Memory B cell (primary cell): ENCODE results near the gene CLECL1.
"Not testable (repeated sequence)": the region's sequence is repeated elsewhere in the genome, so short reads cannot be mapped to it uniquely, and the experiment has no call there.

Source experiments
- ATAC-seq: fragments of 150-1000 bp; cut with Tn5 transposase; 2 replicates; pipeline ENCODE4 v1.10.0; 2021; ENCODE audit warnings: low read depth, mild to moderate bottlenecking, moderate library complexity
- DNase-seq, 2 donors: peaks; one replicate each; pipeline ENCODE4 v3.0.0; 2022; ENCODE audit warnings: low spot score in 2 of 2
- H3K27ac Mint-ChIP-seq: one replicate; pipeline ENCODE4 v1.8.0; 2022; ENCODE audit warnings: mild to moderate bottlenecking, moderate library complexity, mixed read lengths
- H3K27me3 Mint-ChIP-seq: one replicate; pipeline ENCODE4 v1.8.0; 2022; ENCODE audit warnings: mixed read lengths
- H3K36me3 Mint-ChIP-seq: one replicate; pipeline ENCODE4 v1.8.0; 2022; ENCODE audit warnings: mild to moderate bottlenecking, mixed read lengths
- H3K4me1 Mint-ChIP-seq: one replicate; pipeline ENCODE4 v1.8.0; 2022; ENCODE audit warnings: mixed read lengths
- H3K4me3 Mint-ChIP-seq: one replicate; pipeline ENCODE4 v1.8.0; 2022; ENCODE audit warnings: mild to moderate bottlenecking, moderate library complexity, mixed read lengths
- H3K9me3 Mint-ChIP-seq: one replicate; pipeline ENCODE4 v1.8.0; 2022; ENCODE audit warnings: mixed read lengths

Gene CLECL1

DNA sequence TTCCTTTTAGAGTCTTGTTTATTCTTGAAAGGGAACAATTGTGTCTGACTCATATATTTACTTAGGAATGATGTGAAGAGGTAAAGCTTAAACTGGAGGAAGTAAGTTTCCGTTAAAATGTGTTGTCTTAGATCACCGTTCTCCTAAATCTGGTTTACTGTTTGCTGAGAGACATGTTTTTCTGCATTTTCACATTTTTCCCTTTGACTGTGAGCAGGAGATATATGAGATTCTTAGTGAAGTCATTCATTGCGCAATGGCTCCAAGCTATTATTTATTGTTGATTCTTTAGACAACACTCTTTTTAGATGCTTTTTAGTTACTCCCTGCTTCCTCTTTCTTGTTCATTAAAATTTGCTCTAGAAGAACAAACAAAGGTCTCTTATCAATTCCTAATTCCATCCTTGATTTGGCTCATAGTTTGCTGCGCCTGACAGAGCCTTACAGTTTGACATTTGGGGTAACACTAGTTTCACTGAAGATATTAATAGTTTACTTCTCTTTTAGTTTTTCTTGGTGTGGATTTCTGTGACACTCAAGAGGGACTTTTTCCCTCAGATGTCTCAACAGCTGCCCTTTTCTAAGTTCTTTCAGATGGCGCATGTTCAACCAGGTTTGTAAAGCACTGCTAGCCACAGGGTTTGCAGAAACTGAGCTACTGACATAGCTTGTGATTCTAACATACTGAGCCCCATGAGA lies 11.4 kb downstream of the CLECL1 start:
- Mint-ChIP-seq H3K4me1 (peaks cover 55% of the 10 kb centered on the region), H3K27ac (peak overlapping the region; percentile 92), H3K4me3 (peak overlapping the region; percentile 70), H3K36me3 (peaks cover 27% of the 10 kb centered on the region), H3K9me3 (no peaks in the 10 kb centered on the region), H3K27me3 (no peaks in the 10 kb centered on the region)
- DNase-seq (peak in 1 of 2 donors; percentile 70), ATAC-seq (peak; percentile 89)

DNA sequence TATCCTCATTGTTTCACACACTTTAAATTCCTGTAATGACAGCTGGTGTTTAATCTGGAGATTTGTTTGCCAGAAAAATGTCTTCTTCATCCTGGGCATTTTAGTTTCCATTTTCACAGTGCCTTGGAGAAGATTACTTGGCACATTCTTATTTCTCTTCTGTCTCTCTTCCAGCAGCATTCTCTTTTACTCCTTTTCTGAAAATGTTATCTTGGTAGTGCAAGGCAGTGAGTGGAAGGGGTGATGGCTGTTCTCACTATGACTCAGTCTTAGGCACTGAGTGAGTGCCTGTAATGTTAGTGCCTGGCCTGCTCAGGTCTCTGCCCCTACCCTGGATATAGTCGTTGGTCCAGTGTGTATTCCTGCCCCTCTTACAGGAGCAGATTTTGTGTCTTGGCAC lies 13.1 kb downstream of the CLECL1 start:
- Mint-ChIP-seq H3K9me3 (peaks cover 8% of the 10 kb centered on the region), H3K36me3 (peaks cover 38% of the 10 kb centered on the region), H3K4me1 (peaks cover 64% of the 10 kb centered on the region), H3K27ac (peak overlapping the region; percentile 92), H3K4me3 (peak overlapping the region; percentile 48), H3K27me3 (no peaks in the 10 kb centered on the region)
- ATAC-seq (no peak), DNase-seq (no peak)

DNA sequence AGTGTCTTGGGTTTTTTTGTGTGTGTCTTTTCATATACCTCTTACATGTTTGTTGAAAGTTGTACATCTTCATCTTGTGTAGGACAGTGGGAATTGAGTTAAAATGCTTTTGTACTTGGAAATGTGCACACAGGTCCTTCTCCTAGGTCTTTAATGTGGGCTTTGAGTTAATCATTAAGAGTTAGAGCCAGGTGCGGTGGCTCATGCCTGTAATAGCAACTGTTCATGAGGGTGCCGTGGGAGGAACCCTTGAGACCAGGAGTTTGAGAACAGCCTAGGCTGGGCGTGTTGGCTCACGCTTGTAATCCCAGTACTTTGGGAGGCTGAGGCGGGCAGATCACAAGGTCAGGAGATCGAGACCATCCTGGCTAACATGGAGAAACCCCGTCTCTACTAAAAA lies 13.9 kb downstream of the CLECL1 start:
- H3K4me3 Mint-ChIP-seq, result peak overlapping the region; percentile 67
- ATAC-seq (no peak), DNase-seq (no peak)
- peaks cover 35% of the 10 kb centered on the region for H3K36me3 Mint-ChIP-seq
- peaks cover 8% of the 10 kb centered on the region for H3K9me3 Mint-ChIP-seq
- no peaks in the 10 kb centered on the region for H3K27me3 Mint-ChIP-seq
- peak overlapping the region; percentile 92 for H3K27ac Mint-ChIP-seq
- H3K4me1 Mint-ChIP-seq, result peaks cover 66% of the 10 kb centered on the region

DNA sequence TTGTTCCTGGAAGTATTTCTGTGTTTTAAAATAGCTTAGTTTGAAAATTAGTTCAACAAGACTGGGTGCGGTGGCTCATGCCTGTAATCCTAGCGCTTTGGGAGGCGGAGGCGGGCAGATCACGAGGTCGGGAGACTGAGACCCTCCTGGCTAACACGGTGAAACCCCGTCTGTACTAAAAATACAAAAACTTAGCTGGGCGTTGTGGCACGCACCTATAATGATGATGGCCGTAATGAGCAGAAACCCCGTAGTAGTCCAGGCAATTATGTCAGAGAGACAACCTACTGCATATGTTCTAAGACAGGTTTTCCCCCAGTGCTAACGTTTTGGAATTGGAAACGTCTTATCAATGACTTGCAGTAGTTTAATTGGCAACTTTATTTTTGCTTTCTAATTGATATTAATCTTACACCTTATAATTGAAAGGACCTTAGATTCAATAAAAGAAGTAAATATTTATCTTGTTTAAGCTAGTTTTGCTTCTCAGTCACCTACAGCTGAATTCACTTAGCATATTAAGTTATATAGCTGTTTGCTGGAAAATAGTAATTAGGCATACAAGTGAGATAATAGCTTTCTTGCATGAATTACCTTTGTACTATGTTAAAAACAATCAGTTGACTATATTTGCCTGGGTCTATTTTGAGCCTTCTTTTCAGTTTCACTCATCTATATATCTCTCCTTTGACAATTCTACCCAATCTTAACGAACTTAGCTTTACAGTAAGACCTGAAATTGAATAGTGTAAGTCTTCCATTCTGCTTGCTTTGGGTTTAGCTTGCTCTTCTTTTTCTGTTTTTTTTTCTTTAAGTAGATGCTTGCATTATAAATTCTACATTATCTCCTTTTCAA lies 15.6 kb downstream of the CLECL1 start:
- Mint-ChIP-seq H3K4me3 (peak overlapping the region; percentile 74), H3K4me1 (peaks cover 67% of the 10 kb centered on the region), H3K27me3 (no peaks in the 10 kb centered on the region), H3K27ac (peak overlapping the region; percentile 92), H3K36me3 (peaks cover 32% of the 10 kb centered on the region), H3K9me3 (peaks cover 8% of the 10 kb centered on the region)
- ATAC-seq, result peak; percentile 25
- DNase-seq, result no peak

DNA sequence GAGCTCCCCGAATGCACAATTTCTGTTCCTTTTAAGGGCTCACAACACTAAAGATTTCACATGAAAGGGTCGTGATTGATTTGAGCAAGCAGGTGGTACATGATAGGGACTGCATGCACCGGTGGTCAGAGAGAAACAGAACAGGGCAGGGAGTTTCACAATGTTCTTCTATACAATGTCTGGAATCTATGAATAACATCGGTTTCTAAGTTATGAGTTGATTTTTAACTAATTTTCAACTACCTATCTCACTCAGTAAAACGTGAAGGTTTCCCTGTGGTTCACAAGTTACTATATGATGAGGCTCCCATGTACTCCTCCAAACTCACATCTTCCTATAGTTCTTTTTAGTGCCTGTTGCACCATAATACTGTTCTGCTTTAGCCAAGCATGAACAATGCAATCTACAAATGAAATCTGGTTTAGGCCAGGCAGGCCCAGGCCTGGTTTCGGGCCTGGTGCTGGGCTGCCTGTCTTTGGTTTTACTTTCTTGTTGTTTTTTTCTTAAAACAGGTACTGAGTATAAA lies 19.8 kb downstream of the CLECL1 start:
- peak; percentile 74 for ATAC-seq
- Mint-ChIP-seq H3K4me3 (peak overlapping the region; percentile 22), H3K4me1 (peaks cover 71% of the 10 kb centered on the region), H3K36me3 (peaks cover 12% of the 10 kb centered on the region), H3K27ac (peak overlapping the region; percentile 92)
- not testable (repeated sequence) for H3K27me3 Mint-ChIP-seq, H3K9me3 Mint-ChIP-seq, DNase-seq

DNA sequence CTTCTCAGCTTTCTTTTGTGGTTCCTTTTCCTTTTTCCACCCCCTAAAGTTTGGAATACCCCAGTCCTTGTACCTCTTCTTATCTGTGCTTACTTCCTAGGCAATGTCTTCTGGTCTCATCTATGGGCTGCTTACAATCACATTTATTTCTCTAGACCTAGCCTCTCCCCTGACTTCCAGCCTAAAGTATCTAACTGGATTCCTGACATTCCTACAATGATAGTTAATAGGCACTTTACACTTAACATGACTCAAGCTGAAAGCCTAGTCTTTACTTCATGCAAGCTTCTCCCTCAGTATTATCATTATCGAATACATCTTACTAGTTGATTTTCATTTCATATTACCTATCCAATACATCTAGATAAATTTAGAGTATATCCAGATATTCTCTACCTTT lies 21.2 kb downstream of the CLECL1 start:
- Mint-ChIP-seq H3K27me3 (no peaks in the 10 kb centered on the region), H3K4me3 (no peak overlapping the region), H3K36me3 (peaks cover 12% of the 10 kb centered on the region), H3K27ac (peak overlapping the region; percentile 81), H3K9me3 (peaks cover 8% of the 10 kb centered on the region), H3K4me1 (peaks cover 73% of the 10 kb centered on the region)
- no peak for ATAC-seq
- DNase-seq, result no peak

DNA sequence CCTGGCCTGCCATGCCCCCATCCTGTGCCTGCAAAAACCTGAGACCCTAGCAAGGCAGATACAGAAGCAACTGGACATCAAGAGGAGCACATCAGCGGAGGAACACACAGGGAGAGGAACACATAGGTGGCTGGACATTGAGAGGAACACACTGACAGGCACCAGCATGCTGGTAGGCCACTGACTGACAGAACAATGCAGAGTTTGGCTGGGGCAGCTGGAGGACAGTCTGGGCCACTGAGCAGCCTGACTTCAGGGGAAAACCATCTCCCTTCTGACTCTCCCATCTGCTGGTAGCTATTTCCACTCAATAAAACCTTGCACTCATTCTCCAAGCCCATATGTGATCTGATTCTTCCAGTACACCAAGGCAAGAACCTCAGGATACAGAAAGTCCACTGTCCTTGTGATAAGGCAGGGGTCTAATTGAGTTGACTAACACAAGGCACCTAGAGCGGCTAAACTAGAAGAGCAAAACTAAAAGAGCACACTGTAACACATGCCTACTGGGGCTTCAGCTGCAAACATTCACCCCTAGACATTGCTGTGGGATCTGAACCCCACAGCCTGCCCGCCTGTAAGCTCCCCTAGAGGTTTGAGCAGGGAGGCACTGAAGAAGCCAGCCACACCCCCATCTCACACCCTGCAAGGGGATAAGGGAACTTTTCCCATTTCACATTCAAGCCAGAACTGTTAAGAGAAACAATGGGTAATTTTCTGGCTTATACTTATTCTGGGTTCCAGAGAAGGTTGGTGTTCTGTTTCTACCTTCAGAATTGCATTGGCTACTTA lies 22.1 kb downstream of the CLECL1 start:
- no peak for DNase-seq
- peaks cover 5% of the 10 kb centered on the region for H3K36me3 Mint-ChIP-seq
- H3K9me3 Mint-ChIP-seq, result peaks cover 2% of the 10 kb centered on the region
- no peak overlapping the region for H3K4me3 Mint-ChIP-seq
- peak overlapping the region; percentile 81 for H3K27ac Mint-ChIP-seq
- peaks cover 73% of the 10 kb centered on the region for H3K4me1 Mint-ChIP-seq
- no peak for ATAC-seq
- no peaks in the 10 kb centered on the region for H3K27me3 Mint-ChIP-seq

DNA sequence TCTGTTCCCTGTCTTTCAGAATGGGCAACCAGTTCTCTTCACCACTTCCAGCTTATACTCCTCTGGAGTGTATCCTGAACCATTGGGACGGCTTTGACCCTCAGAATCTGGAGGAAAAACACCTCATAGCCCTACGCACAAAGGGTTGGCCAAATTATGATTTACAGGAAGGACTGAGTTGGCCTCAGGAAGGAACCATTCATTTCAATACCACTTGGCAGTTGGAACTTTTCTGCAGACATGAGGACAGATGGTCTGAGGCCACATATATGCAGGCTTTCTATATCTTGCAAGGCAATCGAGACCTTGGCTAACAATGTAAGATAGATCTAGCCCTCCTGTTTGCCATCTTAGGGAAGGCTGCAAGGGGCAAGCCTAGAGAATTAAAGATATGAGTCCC lies 24.0 kb downstream of the CLECL1 start:
- ATAC-seq (no peak), DNase-seq (no peak)
- Mint-ChIP-seq H3K27ac (peak overlapping the region; percentile 93), H3K4me3 (no peak overlapping the region), H3K9me3 (peaks cover 2% of the 10 kb centered on the region), H3K36me3 (peaks cover 2% of the 10 kb centered on the region), H3K27me3 (no peaks in the 10 kb centered on the region), H3K4me1 (peaks cover 65% of the 10 kb centered on the region)

DNA sequence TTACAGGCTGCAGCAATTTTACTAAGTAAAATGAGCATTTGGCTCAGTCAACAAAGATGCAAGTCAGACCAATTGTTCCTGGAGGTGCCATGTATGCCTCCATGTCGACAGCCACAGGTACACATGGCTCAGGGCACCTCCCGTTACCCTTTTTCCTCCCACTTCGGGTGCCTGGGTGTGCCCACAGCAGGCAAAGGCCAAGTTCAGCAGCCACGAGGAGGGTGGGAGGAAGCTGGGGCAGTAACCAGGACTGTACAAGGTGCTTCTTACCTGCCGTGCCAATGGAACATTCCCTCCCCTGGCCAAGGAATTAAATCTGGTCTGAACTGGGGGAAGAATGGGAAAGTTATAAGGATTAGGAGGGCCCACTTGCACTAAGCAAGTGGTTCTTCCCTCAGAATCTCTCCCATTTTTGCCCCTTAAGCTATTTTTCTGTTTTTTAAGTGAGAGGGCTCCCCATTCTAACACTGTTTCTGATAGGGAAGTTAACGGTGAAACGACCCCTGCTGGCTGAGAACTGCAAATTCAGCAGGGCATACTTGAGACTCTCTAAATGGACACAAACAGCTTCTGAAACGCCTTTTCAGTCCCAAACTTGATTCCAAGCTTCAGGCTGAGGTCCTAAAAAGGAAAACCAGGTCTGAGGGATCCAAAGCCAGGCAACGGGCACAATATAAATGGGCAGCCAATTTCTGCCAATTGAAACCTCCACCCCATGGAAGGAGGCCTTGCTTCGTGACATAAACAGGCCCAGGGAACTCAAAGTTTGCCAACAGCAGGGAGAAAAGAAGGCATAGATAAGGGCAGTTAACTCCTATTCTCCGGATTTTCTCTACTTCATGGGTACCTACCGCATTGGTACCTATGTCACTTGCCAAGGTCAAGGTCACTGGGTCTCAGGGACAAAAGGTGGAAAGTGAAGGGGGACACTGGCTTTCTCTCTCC lies 24.8 kb downstream of the CLECL1 start:
- H3K9me3 Mint-ChIP-seq, result peaks cover 2% of the 10 kb centered on the region
- peak overlapping the region; percentile 72 for H3K4me3 Mint-ChIP-seq
- H3K27me3 Mint-ChIP-seq, result no peaks in the 10 kb centered on the region
- H3K36me3 Mint-ChIP-seq, result peaks cover 2% of the 10 kb centered on the region
- ATAC-seq (peak; percentile 65), DNase-seq (peak; percentile 55 to 63)
- H3K4me1 Mint-ChIP-seq, result peaks cover 60% of the 10 kb centered on the region
- peak overlapping the region; percentile 93 for H3K27ac Mint-ChIP-seq

DNA sequence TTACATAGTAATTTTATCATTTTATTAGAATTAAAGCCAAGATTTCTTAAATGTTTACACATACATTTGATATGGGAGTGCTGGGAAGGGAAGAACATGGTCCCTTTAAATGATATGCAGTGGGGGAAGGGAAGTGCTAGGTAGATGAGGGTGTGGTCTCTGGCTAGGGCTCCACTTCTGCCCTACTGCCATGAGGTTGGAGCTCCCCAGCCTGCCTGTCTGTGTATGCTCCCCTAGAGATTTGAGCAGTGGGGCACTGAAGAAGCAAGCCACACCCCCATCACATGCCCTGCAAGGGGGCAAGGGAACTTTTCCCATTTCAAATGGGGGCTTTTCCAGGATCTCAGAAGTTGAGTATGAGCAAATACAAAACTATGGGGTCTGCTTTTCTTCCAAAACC lies 25.5 kb downstream of the CLECL1 start:
- Mint-ChIP-seq H3K36me3 (peaks cover 2% of the 10 kb centered on the region), H3K27me3 (no peaks in the 10 kb centered on the region), H3K4me3 (peak overlapping the region; percentile 72), H3K9me3 (peaks cover 2% of the 10 kb centered on the region), H3K4me1 (peaks cover 61% of the 10 kb centered on the region), H3K27ac (peak overlapping the region; percentile 93)
- peak; percentile 81 for ATAC-seq
- no peak for DNase-seq

DNA sequence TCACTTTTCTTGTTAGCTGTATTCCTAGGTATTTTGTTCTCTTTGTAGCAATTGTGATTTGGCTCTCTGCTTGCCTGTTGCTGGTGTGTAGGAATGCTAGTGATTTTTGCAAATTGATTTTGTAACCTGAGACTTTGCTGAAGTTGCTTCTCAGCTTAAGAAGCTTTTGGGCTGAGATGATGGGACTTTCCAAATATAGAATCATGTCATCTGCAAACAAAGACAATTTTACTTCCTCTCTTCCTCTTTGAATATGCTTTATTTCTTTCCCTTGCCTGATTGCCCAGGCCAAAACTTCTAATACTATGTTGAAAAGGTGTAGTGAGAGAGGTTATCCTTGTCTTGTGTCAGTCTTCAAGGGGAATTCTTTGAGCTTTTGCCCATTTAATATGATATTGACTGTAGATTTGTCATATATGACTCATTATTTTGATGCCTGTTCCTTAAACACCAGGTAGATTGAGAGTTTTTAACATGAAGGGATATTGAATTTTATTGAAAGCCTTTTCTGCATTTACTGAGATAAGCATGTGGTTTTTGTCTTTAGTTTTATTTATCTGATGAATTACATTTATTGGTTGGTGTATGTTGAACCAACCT lies 26.7 kb downstream of the CLECL1 start:
- Mint-ChIP-seq H3K4me3 (peak overlapping the region; percentile 80), H3K9me3 (peaks cover 2% of the 10 kb centered on the region), H3K27ac (peak overlapping the region; percentile 95), H3K36me3 (peaks cover 2% of the 10 kb centered on the region), H3K27me3 (no peaks in the 10 kb centered on the region), H3K4me1 (peaks cover 66% of the 10 kb centered on the region)
- DNase-seq (no peak), ATAC-seq (no peak)

DNA sequence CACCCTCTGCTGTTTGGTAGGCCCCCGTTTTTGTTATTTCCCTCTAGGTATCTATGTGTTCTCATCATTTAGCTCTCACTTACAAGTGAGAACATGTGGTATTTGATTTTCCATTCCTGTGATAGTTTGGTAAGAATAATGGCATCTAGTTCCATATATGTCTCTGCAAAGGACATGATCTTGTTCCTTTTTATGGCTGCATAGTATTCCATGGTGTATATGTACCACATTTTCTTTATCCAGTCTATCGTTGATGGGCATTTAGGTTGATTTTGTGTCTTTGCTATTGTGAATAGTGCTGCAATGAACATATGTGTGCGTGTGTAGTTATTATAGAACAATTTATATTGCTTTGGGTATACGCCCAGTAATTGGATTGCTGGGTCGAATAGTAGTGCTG lies 28.3 kb downstream of the CLECL1 start:
- H3K9me3 Mint-ChIP-seq, DNase-seq, H3K36me3 Mint-ChIP-seq, ATAC-seq, H3K27me3 Mint-ChIP-seq, H3K4me3 Mint-ChIP-seq: not testable (repeated sequence)
- peak overlapping the region; percentile 73 for H3K27ac Mint-ChIP-seq
- H3K4me1 Mint-ChIP-seq, result peaks cover 65% of the 10 kb centered on the region
